G401 (cell line): ENCODE data around the gene FMN1. TPM values are rescaled to one million over a fixed set of nuclear protein-coding genes. Genes with fewer than 3 reads are reported as not detected.

ENCODE experiments used
- DNase-seq: peaks from one replicate; pipeline ENCODE4 v3.0.0-alpha.2; 2015; ENCODE audit warnings: low spot score
- in situ Hi-C: cut with HindIII; loops from 2 replicates; pipeline ENCODE4 v1.10.0; 2016; ENCODE audit warnings: low sequenced_read_pairs, mixed read lengths
- total RNA-seq: library from RNA; depleted of rRNA; stranded (reverse); fragments of >200 nt; shearing (Covaris generic); gene quantifications from 2 replicates; pipeline ENCODE4 v1.2.3, GENCODE V29; 2014; rRNA removed

FMN1 gene
- total RNA-seq, 1 experiment from 2014 or later = not detected

GRCh38 chr15:32716216-32716914 is 478.1 kb downstream of the FMN1 start:
- in situ Hi-C loops = no loop called here

More at GRCh38 chr15:32716216-32716914, 478.1 kb downstream of the FMN1 start:
- DNase-seq = no peak

Other genes with a start within 250 kb of the FMN1 start
- gene RYR3, start 116.3 kb upstream of the FMN1 start, total RNA-seq = 0.44 TPM in 1 of 2 replicates, not detected in the other